Measurements from ENCODE around the gene CARMIL3. TPM values are rescaled to one million over a fixed set of nuclear protein-coding genes. Genes with fewer than 3 reads are reported as not detected.

CARMIL3 gene
- total RNA-seq, 4 donors from 2014 or later: 0.63 to 1.3 (median 0.99) TPM

GRCh38 chr14:24088095-24088494 lies 36.3 kb downstream of the CARMIL3 start:
- Histone ChIP-seq H3K27me3 (no peaks in the 10 kb centered on the region), H3K27ac (no peak overlapping the region), H3K4me1 (peaks cover 0 to 9% of the 10 kb centered on the region in 2 donors), H3K36me3 (no peaks in the 10 kb centered on the region), H3K9me3 (no peaks in the 10 kb centered on the region), H3K4me3 (replicated peaks in 1 of 3) (no peak overlapping the region)
- WGBS, 2 donors: 89% methylated on average over 2 of the region's 2 CpGs; no CpG with 5 or more reads in 1 of the 2 donors
- TF ChIP-seq CTCF (IDR thresholded peaks at IDR 0.05) (no peak), POLR2A (IDR thresholded peaks at IDR 0.05) (no peak)
- intact Hi-C loops (cut with DNase I): no loop called here
- DNase-seq: no peak

- Histone ChIP-seq H3K4me3 (replicated peaks in 1 of 3) (no peak overlapping the region), H3K36me3 (no peaks in the 10 kb centered on the region), H3K9me3 (no peaks in the 10 kb centered on the region), H3K27me3 (no peaks in the 10 kb centered on the region), H3K4me1 (peaks cover under 1 to 19% of the 10 kb centered on the region in 2 donors), H3K27ac (no peak overlapping the region)
- TF ChIP-seq POLR2A (IDR thresholded peaks at IDR 0.05): no peak
- TF ChIP-seq CTCF (IDR thresholded peaks at IDR 0.05): no peak
- WGBS, 2 donors: 84 to 90% methylated on average over 6 of the region's 6 CpGs
- DNase-seq: no peak
- intact Hi-C loops (cut with DNase I): loop anchor here (2.0 kb wide), 1 partner anchor 31 kb away; no protein-coding TSS in a partner anchor
These were observed 38.1 kb downstream of the CARMIL3 start for GRCh38 chr14:24089890-24090289.

- H3K4me3 ChIP-seq (replicated peaks in 1 of 3): no peak overlapping the region
- H3K9me3 ChIP-seq: no peaks in the 10 kb centered on the region
- TF ChIP-seq POLR2A (IDR thresholded peaks at IDR 0.05) (no peak), CTCF (IDR thresholded peaks at IDR 0.05) (no peak)
- H3K27ac ChIP-seq: no peak overlapping the region
- H3K4me1 ChIP-seq: peaks cover 10 to 29% of the 10 kb centered on the region in 2 donors
- H3K27me3 ChIP-seq: no peaks in the 10 kb centered on the region
- intact Hi-C loops (cut with DNase I): no loop called here
- no peak for DNase-seq
- no peaks in the 10 kb centered on the region for H3K36me3 ChIP-seq
These were observed 40.3 kb downstream of the CARMIL3 start for GRCh38 chr14:24092110-24092504.

- no peak overlapping the region for H3K4me3 ChIP-seq (replicated peaks in 1 of 3)
- H3K27me3 ChIP-seq: no peaks in the 10 kb centered on the region
- peak overlapping the region in 2 of 3 donors; percentile 94 to 99 for H3K27ac ChIP-seq
- peaks cover 10 to 29% of the 10 kb centered on the region in 2 donors for H3K4me1 ChIP-seq
- no peaks in the 10 kb centered on the region for H3K9me3 ChIP-seq
- TF ChIP-seq POLR2A (IDR thresholded peaks at IDR 0.05) (no peak), CTCF (IDR thresholded peaks at IDR 0.05) (no peak)
- no peaks in the 10 kb centered on the region for H3K36me3 ChIP-seq
- WGBS, 2 donors: 83 to 89% methylated on average over 4 of the region's 4 CpGs
- no peak for DNase-seq
- intact Hi-C loops (cut with DNase I): no loop called here
These were observed 40.8 kb downstream of the CARMIL3 start for GRCh38 chr14:24092505-24093206.

GRCh38 chr14:24093207-24093900 lies 41.5 kb downstream of the CARMIL3 start:
- no peaks in the 10 kb centered on the region for H3K27me3 ChIP-seq
- H3K9me3 ChIP-seq: no peaks in the 10 kb centered on the region
- H3K27ac ChIP-seq: peak overlapping the region; percentile 92 to 99 (median 94)
- 67 to 75% methylated on average over 19 of the region's 19 CpGs for WGBS, 2 donors
- intact Hi-C loops (cut with DNase I): no loop called here
- TF ChIP-seq POLR2A (IDR thresholded peaks at IDR 0.05): no peak
- peak in 1 of 6 experiments; percentile 13 for TF ChIP-seq CTCF (IDR thresholded peaks at IDR 0.05)
- peak; percentile 29 to 36 for DNase-seq
- peaks cover 10 to 29% of the 10 kb centered on the region in 2 donors for H3K4me1 ChIP-seq
- peaks cover 0 to 5% of the 10 kb centered on the region in 2 donors for H3K36me3 ChIP-seq
- peak overlapping the region in 1 of 3 donors; percentile 88 for H3K4me3 ChIP-seq (replicated peaks in 1 of 3)

All from thyroid gland (tissue), 4 donors.